Activated gamma-delta T cell treated with Interleukin-2 at 50 U/mL for 16 hours (primary cell): ENCODE measurements around the gene TTC3.

Experiments used
- DNase-seq: peaks from one replicate; pipeline ENCODE4 v3.0.0-alpha.2; 2020

Gene TTC3

DNA sequence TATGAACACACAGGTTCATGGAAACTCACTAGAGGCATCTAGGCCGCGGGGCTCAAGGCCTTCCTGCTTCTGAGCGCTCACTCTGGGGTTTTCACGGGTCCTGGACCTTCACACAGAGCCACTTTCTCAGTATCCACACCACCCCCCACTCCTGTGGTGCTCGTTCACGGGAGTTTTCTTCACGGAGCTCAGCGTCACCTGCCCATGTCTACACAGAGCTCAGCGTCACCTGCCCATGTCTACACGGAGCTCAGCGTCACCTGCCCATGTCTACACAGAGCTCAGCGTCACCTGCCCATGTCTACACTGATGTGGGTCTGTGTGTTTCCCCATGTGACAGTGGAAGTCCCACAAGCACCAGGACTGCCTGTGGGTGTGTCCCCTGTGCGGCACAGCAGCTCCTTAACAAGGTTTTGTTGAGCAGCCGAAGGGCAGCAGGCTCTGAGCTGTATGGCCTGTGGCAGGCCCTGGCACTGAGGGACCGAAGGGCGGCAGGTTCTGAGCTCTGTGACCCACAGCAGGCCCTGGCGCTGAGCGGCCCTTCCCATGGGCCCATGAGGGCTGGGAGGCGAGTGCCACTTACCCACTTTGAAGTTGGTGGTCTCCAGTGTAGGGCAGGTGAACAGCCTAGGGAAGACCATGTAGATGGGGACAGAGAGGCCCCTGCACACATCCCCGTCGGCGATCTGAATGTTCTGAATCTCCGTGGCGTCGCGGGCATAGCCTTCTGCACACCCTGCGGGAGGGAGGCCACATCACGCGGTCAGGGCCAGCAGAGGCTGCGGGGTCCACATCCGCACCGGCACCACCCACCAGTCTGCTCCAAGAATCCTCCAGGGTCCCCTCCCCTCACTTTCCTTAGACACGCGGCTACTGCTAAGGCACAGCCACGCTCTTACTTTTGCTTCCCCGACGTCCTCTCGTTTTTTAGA, 154.3 kb downstream of the TTC3 start:
- DNase-seq: no peak

GRCh38 chr21:37228003-37228400, 154.9 kb downstream of the TTC3 start:
- DNase-seq: no peak

GRCh38 chr21:37230632-37231248, 157.7 kb downstream of the TTC3 start:
- no peak for DNase-seq

GRCh38 chr21:37231249-37231645, 158.2 kb downstream of the TTC3 start:
- no peak for DNase-seq

DNA sequence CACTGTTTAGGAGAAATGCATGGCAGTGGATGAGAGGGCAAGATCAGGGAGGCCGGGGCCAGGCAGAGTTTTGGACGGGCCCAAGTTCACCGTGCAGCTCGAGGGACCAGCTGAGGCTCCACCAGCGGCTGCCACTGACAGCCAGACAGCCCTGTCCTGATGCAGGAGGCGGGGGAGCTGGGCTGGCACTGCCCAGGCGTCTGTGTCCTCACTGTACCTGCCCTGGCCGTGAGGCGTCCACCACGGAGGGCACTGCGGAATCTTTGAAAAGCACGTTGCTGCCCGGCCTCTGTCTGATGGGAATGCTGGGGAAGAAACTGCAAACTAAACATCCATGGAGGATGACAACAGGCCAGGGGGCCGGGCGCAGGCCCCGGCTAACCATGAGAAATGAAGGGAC, 158.6 kb downstream of the TTC3 start:
- no peak for DNase-seq

- DNase-seq: no peak
Observed at GRCh38 chr21:37232274-37233018, 159.4 kb downstream of the TTC3 start.

- DNase-seq: no peak
Observed at GRCh38 chr21:37233551-37234146, 160.6 kb downstream of the TTC3 start.

GRCh38 chr21:37237346-37237745, 164.3 kb downstream of the TTC3 start:
- no peak for DNase-seq

GRCh38 chr21:37237764-37238163, 164.7 kb downstream of the TTC3 start:
- DNase-seq: no peak

DNA sequence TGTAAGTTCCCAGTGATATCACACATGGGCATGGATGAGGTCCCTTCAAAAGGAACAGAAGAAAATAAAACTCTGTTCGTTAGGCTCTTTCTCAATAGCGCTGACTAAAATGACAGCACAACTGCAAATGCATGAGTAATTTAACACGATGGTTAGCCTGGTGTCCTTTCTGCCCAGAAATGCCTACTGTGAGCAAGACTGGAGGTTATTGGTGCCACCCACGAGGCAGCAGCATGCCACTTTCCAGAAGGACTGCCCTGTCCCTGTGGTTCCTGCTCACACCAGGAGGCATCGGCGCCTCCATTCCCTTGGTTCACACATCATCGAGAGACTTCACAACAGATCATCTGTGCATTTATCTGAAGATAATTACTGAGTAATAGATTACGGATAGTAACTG, 167.9 kb downstream of the TTC3 start:
- DNase-seq: no peak

GRCh38 chr21:37241426-37241825, 168.4 kb downstream of the TTC3 start:
- no peak for DNase-seq

- DNase-seq: no peak
Observed at GRCh38 chr21:37243961-37244360, 170.9 kb downstream of the TTC3 start.

DNA sequence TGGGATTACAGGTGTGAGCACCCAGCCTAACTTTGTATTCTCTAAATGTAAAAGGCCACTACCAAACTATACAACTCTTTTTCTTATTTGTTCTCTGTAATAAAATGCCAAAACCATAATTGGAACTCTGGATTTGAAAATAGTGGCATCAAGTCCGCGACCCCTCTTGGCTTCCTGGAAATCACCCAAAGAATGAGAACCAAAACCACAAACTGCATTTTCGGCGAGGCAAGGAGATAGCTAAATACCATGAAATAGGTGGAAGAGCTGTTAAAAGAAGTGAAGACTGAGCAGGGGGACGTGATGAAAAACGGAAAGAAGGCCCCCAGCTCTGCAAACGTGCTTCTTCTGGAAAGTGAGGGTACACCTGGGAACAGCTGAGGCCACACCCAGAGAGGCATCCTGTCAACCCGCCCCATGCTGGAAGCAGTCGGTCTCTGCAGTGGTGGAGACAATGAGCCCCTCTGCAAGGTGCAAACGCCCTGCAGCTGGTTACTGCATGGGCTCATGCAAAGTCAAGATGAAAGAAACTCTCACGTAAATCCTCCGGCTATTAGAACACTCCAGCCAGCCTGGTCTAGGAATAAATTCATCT, 171.5 kb downstream of the TTC3 start:
- no peak for DNase-seq

GRCh38 chr21:37245151-37245550, 172.1 kb downstream of the TTC3 start:
- no peak for DNase-seq

DNA sequence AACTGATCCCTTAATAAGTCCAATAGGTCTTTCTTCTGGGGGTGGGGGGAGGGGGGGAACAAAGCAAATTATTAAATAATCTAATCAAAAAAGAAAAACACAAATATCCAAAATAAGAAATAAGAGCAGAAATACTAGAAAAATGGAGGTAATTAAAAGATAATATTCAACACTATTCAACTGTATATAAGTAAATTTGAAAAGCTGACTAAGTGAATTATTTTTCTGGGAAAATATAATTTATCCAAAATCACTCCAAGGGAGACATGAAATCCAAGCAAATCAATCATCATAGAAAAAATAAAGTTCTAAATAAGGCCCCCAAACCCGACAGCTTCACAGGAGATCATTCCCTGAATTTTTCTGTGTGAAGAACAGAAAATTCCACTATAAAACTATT, 175.2 kb downstream of the TTC3 start:
- DNase-seq: no peak

DNA sequence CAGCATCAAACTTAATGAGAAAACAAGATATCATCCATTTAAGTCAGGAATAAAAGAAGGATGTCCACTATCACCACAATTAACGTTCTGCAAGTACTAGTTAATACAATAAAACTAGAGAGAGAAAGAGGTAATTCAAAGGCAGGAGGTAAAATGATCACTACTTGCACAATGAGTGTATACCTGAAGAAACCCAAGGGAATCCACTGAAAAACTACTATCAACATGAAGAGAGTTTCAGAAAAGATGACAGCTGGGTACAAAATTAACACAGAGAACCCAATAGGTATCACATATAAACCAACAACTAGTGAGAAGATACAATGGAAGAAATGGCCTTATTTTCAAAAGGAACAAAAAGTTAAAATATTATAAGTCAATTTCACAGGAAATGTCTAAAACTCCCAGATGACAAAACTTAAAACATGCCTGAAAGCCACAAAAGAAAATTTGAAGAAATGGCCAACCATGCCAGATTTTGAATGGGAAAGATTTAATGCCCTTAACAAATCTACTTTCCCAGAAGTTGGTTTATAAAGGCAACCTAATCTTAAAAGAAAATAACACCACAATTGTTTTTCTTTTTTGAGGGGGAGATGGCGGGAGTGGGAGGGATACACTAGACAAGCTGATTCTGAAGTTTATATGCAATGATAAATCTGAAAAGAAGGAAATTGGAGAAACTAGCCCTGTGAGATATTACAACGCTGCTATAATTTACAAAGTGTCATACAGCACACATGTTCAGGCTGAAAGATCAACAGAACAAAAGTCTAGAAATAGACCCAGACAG, 176.3 kb downstream of the TTC3 start:
- DNase-seq: no peak

DNA sequence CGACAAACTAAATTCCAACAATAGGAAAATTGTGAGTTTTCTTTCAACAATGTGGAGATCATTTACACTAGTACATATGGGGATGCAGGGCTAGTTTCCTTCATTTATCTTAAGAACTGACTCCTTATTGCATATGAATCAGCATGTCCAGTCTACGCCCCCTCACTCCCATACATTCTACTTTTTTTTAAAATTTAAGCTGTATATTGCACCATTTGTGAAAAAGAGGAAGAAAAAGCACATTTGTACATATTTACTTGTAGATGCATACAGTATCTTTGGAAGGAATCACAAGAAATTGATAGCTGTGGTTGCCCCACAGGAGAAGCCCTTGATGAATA, 178.2 kb downstream of the TTC3 start:
- no peak for DNase-seq
